Measurements from ENCODE around the gene IFNAR1. TPM values are rescaled to one million over a fixed set of nuclear protein-coding genes. Genes with fewer than 3 reads are reported as not detected.

Gene IFNAR1
- total and polyA plus RNA-seq, 2 of the 4 experiments (the other 2 are of a cell fraction) = 7.8 to 9.9 TPM

GRCh38 chr21:33281096-33281652, 43.6 kb upstream of the IFNAR1 start:
- TF ChIP-seq SMC3 (IDR thresholded peaks at IDR 0.05; ENCODE audit: low read depth, low read length) (no peak), CTCF (conservative IDR thresholded peaks at IDR 0.05; ENCODE audit: low read depth, low read length) (no peak), MAZ (IDR thresholded peaks at IDR 0.05; ENCODE audit: borderline replicate concordance, low read depth, low read length) (no peak), CHD1 (IDR thresholded peaks at IDR 0.05; ENCODE audit: low read depth, low read length) (no peak), USF2 (IDR thresholded peaks at IDR 0.05; ENCODE audit: low read depth, low read length) (no peak), MXI1 (IDR thresholded peaks at IDR 0.05; ENCODE audit: borderline replicate concordance, low read depth, low read length) (no peak), NFE2L2 (IDR thresholded peaks at IDR 0.05; ENCODE audit: low read depth, low read length) (no peak), BHLHE40 (IDR thresholded peaks at IDR 0.05; ENCODE audit: low read depth, low read length) (no peak), CEBPB (IDR thresholded peaks at IDR 0.05; ENCODE audit: low read depth, low read length) (no peak), RFX5 (IDR thresholded peaks at IDR 0.05; ENCODE audit: low read depth, low read length) (no peak), FOS (IDR thresholded peaks at IDR 0.05; ENCODE audit: low read depth, low read length) (no peak)
- no TSS peak for BruUV-seq (replicated peaks)
- no peak overlapping the region for H3K4me2 ChIP-seq (ENCODE audit: low read depth, low read length)
- no peak overlapping the region for H3K56ac ChIP-seq (ENCODE audit: extremely low read depth, insufficient read depth, low read length)
- no peaks in the 10 kb centered on the region for H3K4me1 ChIP-seq (ENCODE audit: control insufficient read depth, insufficient read depth, low read length)
- peaks cover 5% of the 10 kb centered on the region for H3K9me3 ChIP-seq (ENCODE audit: control insufficient read depth, insufficient read depth, low read length)
- peaks cover 6% of the 10 kb centered on the region; the same call in 1 of the 2 replicates for H3K9me1 ChIP-seq (ENCODE audit: insufficient read depth, low read length)
- H2BK20ac ChIP-seq (ENCODE audit: low read depth, low read length) = no peak overlapping the region
- H2BK5ac ChIP-seq (ENCODE audit: low read depth, low read length, poor library complexity, severe bottlenecking) = no peak overlapping the region
- H3K14ac ChIP-seq (replicated peaks; ENCODE audit: low read depth, low read length) = no peak overlapping the region
- H2BK120ac ChIP-seq (ENCODE audit: low read depth, low read length) = no peak overlapping the region
- H4K91ac ChIP-seq (ENCODE audit: insufficient read depth, low read depth, low read length) = no peak overlapping the region
- in situ Hi-C loops (cut with MboI; ENCODE audit: low sequenced_read_pairs) (no loop called here), dilution Hi-C loops (cut with HindIII; ENCODE audit: low sequenced_read_pairs, unreplicated experiment) (no loop called here), intact Hi-C loops (cut with micrococcal nuclease) (no loop called here)
- H3K36me3 ChIP-seq (ENCODE audit: control insufficient read depth, insufficient read depth, low read length) = peaks cover 24% of the 10 kb centered on the region
- ATAC-seq (ENCODE audit: low read depth) = no peak
- no peak overlapping the region for H3K18ac ChIP-seq (ENCODE audit: low read depth, low read length)
- no peak overlapping the region for H2BK15ac ChIP-seq (ENCODE audit: low read depth, low read length)
- no peak overlapping the region for H4K5ac ChIP-seq (ENCODE audit: low read depth, low read length)
- no peak overlapping the region for H2AK5ac ChIP-seq (ENCODE audit: low read depth, low read length)
- H2AK9ac ChIP-seq (replicated peaks; ENCODE audit: low read depth, low read length, poor library complexity) = no peak overlapping the region
- POLR2A ChIA-PET (ENCODE audit: unreplicated experiment) = no interaction called here
- H4K20me1 ChIP-seq (ENCODE audit: insufficient read depth, low read length) = no peaks in the 10 kb centered on the region
- H3K79me1 ChIP-seq (ENCODE audit: low read depth in 1 of 2, low read length in 2 of 2) = no peaks in the 10 kb centered on the region
- H2AFZ ChIP-seq (replicated peaks; ENCODE audit: low read length, poor library complexity) = no peak overlapping the region
- H3K23ac ChIP-seq (ENCODE audit: low read depth, low read length) = no peak overlapping the region
- no peak overlapping the region for H4K8ac ChIP-seq (ENCODE audit: low read depth in 2 of 2, low read length in 2 of 2)
- no peak overlapping the region for H3K4ac ChIP-seq (ENCODE audit: low read depth, low read length)
- no peak overlapping the region for H3K9ac ChIP-seq (ENCODE audit: low read depth, low read length)
- CTCF ChIA-PET = no interaction called here
- no peak overlapping the region for H3K4me3 ChIP-seq (ENCODE audit: insufficient read depth, low read depth, low read length)
- H3K27ac ChIP-seq (ENCODE audit: insufficient read depth, low read length) = no peak overlapping the region
- no peak for DNase-seq
- WGBS, 2 experiments (ENCODE audit: extremely low coverage in 2 of 2, insufficient read length in 1 of 2) = no CpG with 5 or more reads among the region's 6 CpGs
- no peaks in the 10 kb centered on the region for H3K27me3 ChIP-seq (ENCODE audit: control insufficient read depth, insufficient read depth, low read length)

All from IMR-90 (cell line).